HG03108 (cell line): ENCODE data around the gene TMPRSS13.
"Not testable (repeated sequence)": the region's sequence is repeated elsewhere in the genome, so short reads cannot be mapped to it uniquely, and the experiment has no call there.

Experiments used
- ATAC-seq: cut with Tn5 transposase; IDR thresholded peaks from one replicate; pipeline ENCODE4 v1.9.1; 2021; ENCODE audit warnings: moderate library complexity; ENCODE audit not compliant: unreplicated experiment

Gene TMPRSS13

GRCh38 chr11:117929142-117929915, at the start of gene TMPRSS13:
TMPRSS13 (minus strand) TSS chr11:117929402; CDS start chr11:117929307, 95 bp downstream.
- ATAC-seq = no peak

- ATAC-seq = no peak
These were observed 49.8 kb upstream of the TMPRSS13 start for GRCh38 chr11:117978991-117979390.

GRCh38 chr11:117978291-117978910, 49.2 kb upstream of the TMPRSS13 start:
- not testable (repeated sequence) for ATAC-seq

GRCh38 chr11:117977612-117978264, 48.5 kb upstream of the TMPRSS13 start:
- not testable (repeated sequence) for ATAC-seq

- ATAC-seq = no peak
These were observed 47.8 kb upstream of the TMPRSS13 start for GRCh38 chr11:117977029-117977428.

- ATAC-seq = no peak
These were observed 47.2 kb upstream of the TMPRSS13 start for GRCh38 chr11:117976445-117976844.

- ATAC-seq = no peak
These were observed 44.3 kb upstream of the TMPRSS13 start for GRCh38 chr11:117973503-117973860.

- ATAC-seq = no peak
These were observed 43.7 kb upstream of the TMPRSS13 start for GRCh38 chr11:117972629-117973502.

- ATAC-seq = no peak
These were observed 42.8 kb upstream of the TMPRSS13 start for GRCh38 chr11:117972044-117972443.

GRCh38 chr11:117970400-117971024, 41.3 kb upstream of the TMPRSS13 start:
- ATAC-seq = no peak

GRCh38 chr11:117969160-117969991, 40.2 kb upstream of the TMPRSS13 start:
- ATAC-seq = no peak

- ATAC-seq = no peak
These were observed 37.7 kb upstream of the TMPRSS13 start for GRCh38 chr11:117966908-117967307.

- no peak for ATAC-seq
These were observed 33.6 kb upstream of the TMPRSS13 start for GRCh38 chr11:117962826-117963225.

- no peak for ATAC-seq
These were observed 32.7 kb upstream of the TMPRSS13 start for GRCh38 chr11:117961896-117962295.

GRCh38 chr11:117960406-117960805, 31.2 kb upstream of the TMPRSS13 start:
- ATAC-seq = no peak

GRCh38 chr11:117959438-117960149, 30.4 kb upstream of the TMPRSS13 start:
- ATAC-seq = no peak

- no peak for ATAC-seq
These were observed 29.7 kb upstream of the TMPRSS13 start for GRCh38 chr11:117958949-117959348.

GRCh38 chr11:117953024-117953671, 23.9 kb upstream of the TMPRSS13 start:
- ATAC-seq = no peak
